Keratinocyte (primary cell): ENCODE results near the gene CNN1. TPM values are rescaled to one million over a fixed set of nuclear protein-coding genes. Genes with fewer than 3 reads are reported as not detected.
A peak's percentile ranks its signal among the peaks of the same experiment; 100 is the strongest.

Source experiments
- DNase-seq: peaks from one replicate; pipeline ENCODE4 v3.0.0-alpha.2; 2011; ENCODE audit warnings: low read depth, missing footprints, low spot score
- FAIRE-seq: peaks from 2 replicates; lab custom pipeline; 2011; peaks lifted over from hg19 to GRCh38; lab: Jason Lieb, UNC
- H2AFZ ChIP-seq: 2 replicates; pipeline ENCODE4 v1.6.0; 2012; ENCODE audit warnings: low read length, control low read depth, inconsistent platforms; ENCODE audit not compliant: control insufficient read depth
- H3K27ac ChIP-seq: 2 replicates; pipeline ENCODE4 v1.5.1; 2011; ENCODE audit warnings: low read length; ENCODE audit not compliant: control insufficient read depth, insufficient read depth
- H3K27me3 ChIP-seq: 3 replicates; pipeline ENCODE4 v1.6.0; 2011; ENCODE audit warnings: low read length; ENCODE audit not compliant: control insufficient read depth, insufficient read depth; ENCODE audit errors: extremely low read depth
- H3K36me3 ChIP-seq, 2 experiments: 2 replicates in 1 of 2; 3 replicates in 1 of 2; pipeline ENCODE4 v1.5.1; 2011; ENCODE audit warnings: low read length in 2 of 2, mild to moderate bottlenecking in 1 of 2; ENCODE audit not compliant: control insufficient read depth in 2 of 2, insufficient read depth in 2 of 2; ENCODE audit errors: extremely low read depth in 1 of 2
- H3K4me1 ChIP-seq: 3 replicates; pipeline ENCODE4 v1.5.1; 2011; ENCODE audit warnings: low read length; ENCODE audit not compliant: control insufficient read depth, insufficient read depth; ENCODE audit errors: extremely low read depth
- H3K4me2 ChIP-seq: 3 replicates; pipeline ENCODE4 v1.6.0; 2011; ENCODE audit warnings: low read depth, low read length; ENCODE audit not compliant: control insufficient read depth, insufficient read depth; ENCODE audit errors: extremely low read depth
- H3K4me3 ChIP-seq, 3 experiments: fragments of 200-600 bp in 1 of 3; sonication (generic) in 1 of 3; 2 replicates in 2 of 3; 3 replicates in 1 of 3; pipeline ENCODE4 v1.5.1; 2011 to 2016; ENCODE audit warnings: low read length in 3 of 3, mild to moderate bottlenecking in 3 of 3, control low read depth in 2 of 3, inconsistent platforms in 1 of 3, low read depth in 1 of 3, mixed read lengths in 1 of 3, mixed run types in 1 of 3, moderate library complexity in 1 of 3; ENCODE audit not compliant: control insufficient read depth in 2 of 3, insufficient read depth in 2 of 3; ENCODE audit errors: extremely low read depth in 1 of 3
- H3K79me2 ChIP-seq: 2 replicates; pipeline ENCODE4 v1.6.0; 2012; ENCODE audit warnings: low read length; ENCODE audit not compliant: control insufficient read depth, insufficient read depth
- H3K9ac ChIP-seq: 3 replicates; pipeline ENCODE4 v1.6.0; 2011; ENCODE audit warnings: low read length; ENCODE audit not compliant: control insufficient read depth, insufficient read depth; ENCODE audit errors: extremely low read depth
- H3K9me1 ChIP-seq: 3 replicates; pipeline ENCODE4 v1.6.0; 2011; ENCODE audit warnings: low read length; ENCODE audit not compliant: control insufficient read depth, insufficient read depth; ENCODE audit errors: extremely low read depth
- H3K9me3 ChIP-seq: 2 replicates; pipeline ENCODE4 v1.5.1; 2012; ENCODE audit warnings: low read depth, low read length; ENCODE audit not compliant: control insufficient read depth
- H4K20me1 ChIP-seq: 3 replicates; pipeline ENCODE4 v1.6.0; 2011; ENCODE audit warnings: low read length; ENCODE audit not compliant: control insufficient read depth, insufficient read depth; ENCODE audit errors: extremely low read depth
- EZH2 ChIP-seq: IDR thresholded peaks from one replicate; pipeline ENCODE4 v1.6.1; 2012; ENCODE audit warnings: inconsistent platforms, mild to moderate bottlenecking, low read length, moderate library complexity
- dilution Hi-C: fragments of 300-500 bp; cut with MboI; formaldehyde crosslinking; loops from one replicate; pipeline ENCODE4 v1.7.0; 2020; ENCODE audit warnings: low sequenced_read_pairs; ENCODE audit not compliant: extremely low pct_ligation_motif_present
- polyA plus RNA-seq, 5 experiments: library from polyadenylated mRNA; depleted of rRNA in 3 of 5; stranded (reverse) in 3 of 5; stranded (forward) in 1 of 5; unstranded in 1 of 5; fragments of >200 nt; gene quantifications; 1 replicate in 1 of 5; 2 replicates in 3 of 5; 3 replicates in 1 of 5; pipeline versions ENCODE4 v1.2.1 to v1.2.3, GENCODE V29; 2011 to 2012; ENCODE audit warnings: missing spikeins in 2 of 5, low read depth in 1 of 5, low replicate concordance in 1 of 5
- TF ChIP-seq, protein P1 (sequence below), 3 experiments: IDR thresholded peaks in 1 of 3; conservative IDR thresholded peaks in 1 of 3; optimal IDR thresholded peaks in 1 of 3; 2 replicates in 2 of 3; 3 replicates in 1 of 3; pipeline versions ENCODE3 to v1.5.1; 2011; ENCODE audit warnings: low read length in 3 of 3, mild to moderate bottlenecking in 3 of 3, moderate library complexity in 2 of 3, control low read depth in 1 of 3, inconsistent platforms in 1 of 3; ENCODE audit not compliant: insufficient read depth in 2 of 3; ENCODE audit errors: extremely low read depth in 1 of 3

CNN1 gene
- polyA plus RNA-seq, 1 donor (not counting 4 experiments of a cell fraction or from before 2014, with no cell fraction given) = not detected

DNA sequence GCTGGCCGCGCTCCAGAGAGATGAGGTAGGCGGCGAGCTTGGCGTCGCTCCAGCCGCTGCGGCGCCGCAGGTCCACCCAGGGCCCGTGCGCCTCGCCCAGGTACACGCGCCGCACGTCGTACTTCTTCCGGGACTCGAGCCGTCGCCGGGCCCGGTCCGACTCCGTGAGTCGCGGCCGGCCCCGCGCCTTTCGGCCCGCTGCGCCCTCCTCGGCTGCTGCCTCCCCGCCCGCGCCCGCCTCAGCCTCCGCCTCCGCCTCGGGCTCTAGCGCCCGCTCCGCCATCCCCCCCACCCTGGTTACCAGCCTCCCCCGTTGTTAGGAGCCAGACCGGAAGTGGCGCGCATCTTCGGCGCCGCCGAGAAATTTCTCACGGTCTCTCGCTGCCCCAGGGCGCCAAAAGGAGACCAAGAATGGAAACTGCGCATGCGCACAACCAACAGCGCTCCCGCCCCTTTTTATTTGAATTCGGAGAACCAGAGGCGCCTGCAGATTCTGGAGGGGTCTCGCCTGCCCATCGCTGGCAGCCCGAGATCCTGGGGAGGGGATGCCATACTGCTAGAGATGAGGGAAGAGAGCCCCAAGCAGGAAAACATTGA, 33.0 kb upstream of the CNN1 start, which contains the start of gene ZNF653:
TSS of gene ZNF653 (minus strand) at position 336 of the 597 bp plus-strand sequence. CDS start at position 283, 53 bp downstream.
- Histone ChIP-seq H3K79me2 (no peaks in the 10 kb centered on the region), H3K9me3 (no peaks in the 10 kb centered on the region), H3K27me3 (no peaks in the 10 kb centered on the region), H2AFZ (peak within 1 kb of the TSS; percentile 95), H3K27ac (peak within 1 kb of the TSS; percentile 78), H3K36me3 (peaks cover 0 to 2% of the 10 kb centered on the region in 2 experiments), H4K20me1 (no peaks in the 10 kb centered on the region), H3K4me2 (peak within 1 kb of the TSS; percentile 93), H3K9ac (peak within 1 kb of the TSS; percentile 86), H3K4me1 (peaks cover 9% of the 10 kb centered on the region), H3K9me1 (no peaks in the 10 kb centered on the region), H3K4me3 (peak within 1 kb of the TSS; percentile 69 to 81 (median 73))
- dilution Hi-C loops = no loop called here
- no peak for TF ChIP-seq EZH2
- TF ChIP-seq, protein P1, sequence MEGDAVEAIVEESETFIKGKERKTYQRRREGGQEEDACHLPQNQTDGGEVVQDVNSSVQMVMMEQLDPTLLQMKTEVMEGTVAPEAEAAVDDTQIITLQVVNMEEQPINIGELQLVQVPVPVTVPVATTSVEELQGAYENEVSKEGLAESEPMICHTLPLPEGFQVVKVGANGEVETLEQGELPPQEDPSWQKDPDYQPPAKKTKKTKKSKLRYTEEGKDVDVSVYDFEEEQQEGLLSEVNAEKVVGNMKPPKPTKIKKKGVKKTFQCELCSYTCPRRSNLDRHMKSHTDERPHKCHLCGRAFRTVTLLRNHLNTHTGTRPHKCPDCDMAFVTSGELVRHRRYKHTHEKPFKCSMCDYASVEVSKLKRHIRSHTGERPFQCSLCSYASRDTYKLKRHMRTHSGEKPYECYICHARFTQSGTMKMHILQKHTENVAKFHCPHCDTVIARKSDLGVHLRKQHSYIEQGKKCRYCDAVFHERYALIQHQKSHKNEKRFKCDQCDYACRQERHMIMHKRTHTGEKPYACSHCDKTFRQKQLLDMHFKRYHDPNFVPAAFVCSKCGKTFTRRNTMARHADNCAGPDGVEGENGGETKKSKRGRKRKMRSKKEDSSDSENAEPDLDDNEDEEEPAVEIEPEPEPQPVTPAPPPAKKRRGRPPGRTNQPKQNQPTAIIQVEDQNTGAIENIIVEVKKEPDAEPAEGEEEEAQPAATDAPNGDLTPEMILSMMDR (optimal IDR thresholded peaks at IDR 0.05 in 1 of 3, IDR thresholded peaks at IDR 0.05 in 1 of 3, conservative IDR thresholded peaks at IDR 0.05 in 1 of 3; ENCODE audit: extremely low read depth in 1 of 3, insufficient read depth in 2 of 3, low read length in 3 of 3) = no peak
- peak; percentile 67 for FAIRE-seq
- DNase-seq = peak; percentile 62

DNA sequence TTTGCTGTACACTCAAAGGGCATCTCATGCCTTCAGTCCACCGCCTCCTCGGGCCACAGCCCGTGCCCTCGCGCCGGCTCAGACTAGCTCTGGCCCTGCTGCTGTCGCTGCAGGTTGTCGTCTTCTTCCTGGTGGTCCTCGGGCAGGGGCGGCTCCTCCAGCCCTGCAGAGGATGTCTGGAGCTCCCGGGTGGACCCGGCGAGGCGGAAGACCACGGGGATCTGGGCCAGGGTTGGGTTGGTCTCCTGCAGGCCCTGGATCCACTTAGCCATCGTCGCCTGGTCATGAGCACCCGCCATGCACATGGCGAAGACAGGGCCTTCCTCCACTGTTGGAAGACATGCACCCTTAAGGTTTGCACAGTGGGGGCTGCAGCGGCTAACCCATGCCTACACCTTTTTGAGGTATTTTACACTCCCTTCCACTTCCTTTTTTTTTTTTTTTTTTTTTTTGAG, 32.5 kb upstream of the CNN1 start:
- no peaks in the 10 kb centered on the region for H3K79me2 ChIP-seq
- dilution Hi-C loops = no loop called here
- no peaks in the 10 kb centered on the region for H3K9me3 ChIP-seq
- H3K9me1 ChIP-seq = no peaks in the 10 kb centered on the region
- no peaks in the 10 kb centered on the region for H4K20me1 ChIP-seq
- DNase-seq (no peak), FAIRE-seq (peak; percentile 17)
- H3K36me3 ChIP-seq = peaks cover 0 to 2% of the 10 kb centered on the region in 2 experiments
- H2AFZ ChIP-seq = peak overlapping the region; percentile 95
- peak overlapping the region; percentile 86 for H3K9ac ChIP-seq
- H3K4me1 ChIP-seq = peaks cover 9% of the 10 kb centered on the region
- peak overlapping the region; percentile 69 to 81 (median 73) for H3K4me3 ChIP-seq
- no peak for TF ChIP-seq EZH2
- TF ChIP-seq, protein P1 (optimal IDR thresholded peaks at IDR 0.05 in 1 of 3, IDR thresholded peaks at IDR 0.05 in 1 of 3, conservative IDR thresholded peaks at IDR 0.05 in 1 of 3; ENCODE audit: extremely low read depth in 1 of 3, insufficient read depth in 2 of 3, low read length in 3 of 3) = no peak
- H3K27ac ChIP-seq = peak overlapping the region; percentile 78
- H3K27me3 ChIP-seq = no peaks in the 10 kb centered on the region
- peak overlapping the region; percentile 93 for H3K4me2 ChIP-seq
